Stimulated activated CD4-positive, alpha-beta T cell treated with anti-CD3 and anti-CD28 coated beads, Interleukin-2, amount 100 ng/mL, for 24 hours (primary cell): ENCODE results near the gene FRAS1.

Experiments used
- DNase-seq, 2 donors: peaks; one replicate each; pipeline ENCODE4 v3.0.0-alpha.2; 2020

FRAS1 gene

GRCh38 chr4:78379991-78380729 lies 323.0 kb downstream of the FRAS1 start:
- DNase-seq = no peak

GRCh38 chr4:78386679-78387078 lies 329.6 kb downstream of the FRAS1 start:
- DNase-seq = no peak

GRCh38 chr4:78395642-78396041 lies 338.5 kb downstream of the FRAS1 start:
- no peak for DNase-seq

DNA sequence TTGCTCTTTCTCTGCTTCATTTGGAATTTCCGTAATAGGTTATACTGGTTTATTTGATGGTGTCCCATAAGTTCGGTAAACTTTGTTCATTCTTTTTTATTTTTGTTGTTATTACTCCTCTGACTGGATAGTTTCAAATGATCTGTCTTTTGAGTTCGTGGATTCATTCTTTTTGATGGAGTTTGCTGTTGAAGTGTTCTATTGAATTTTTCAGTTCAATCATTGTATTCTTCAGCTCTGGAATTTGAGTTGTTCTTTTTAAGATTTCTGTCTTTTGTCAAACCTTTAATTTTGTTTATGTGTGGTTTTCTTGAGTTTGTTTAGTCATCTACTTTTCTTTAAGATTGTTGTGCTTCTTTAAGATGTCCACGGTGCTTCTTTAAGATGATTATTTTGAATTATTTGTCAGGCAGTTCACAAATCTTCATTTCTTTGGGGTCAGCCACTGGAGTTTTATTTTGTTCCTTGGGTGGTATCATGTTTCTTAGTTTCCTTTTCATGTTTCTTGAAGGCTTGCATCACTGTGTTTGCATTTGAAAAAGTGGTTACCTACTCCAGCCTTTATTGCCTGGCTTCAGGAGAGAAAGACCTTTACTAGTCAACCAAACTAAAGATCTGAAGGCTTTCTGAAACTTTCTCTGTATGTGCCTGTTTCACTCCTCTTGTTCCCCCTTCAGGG lies 339.6 kb downstream of the FRAS1 start:
- no peak for DNase-seq

DNA sequence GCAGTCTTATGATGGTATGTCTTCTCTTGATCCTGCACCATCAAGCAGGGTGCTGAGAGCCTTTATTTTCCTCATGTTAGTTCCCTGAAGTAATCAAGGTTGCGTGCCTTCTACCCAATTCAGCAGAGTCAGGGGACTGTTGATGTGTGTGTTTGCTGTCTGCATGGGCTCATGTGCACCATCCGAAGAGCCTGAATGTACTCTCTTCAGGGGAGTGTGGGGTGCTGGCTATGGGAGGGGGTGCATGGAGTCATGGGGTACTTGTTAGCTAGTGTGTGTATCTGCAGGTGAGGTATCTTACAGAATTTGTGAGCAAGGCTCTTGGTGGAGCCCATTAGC lies 340.1 kb downstream of the FRAS1 start:
- DNase-seq = no peak

GRCh38 chr4:78409612-78410202 lies 352.6 kb downstream of the FRAS1 start:
- no peak for DNase-seq

DNA sequence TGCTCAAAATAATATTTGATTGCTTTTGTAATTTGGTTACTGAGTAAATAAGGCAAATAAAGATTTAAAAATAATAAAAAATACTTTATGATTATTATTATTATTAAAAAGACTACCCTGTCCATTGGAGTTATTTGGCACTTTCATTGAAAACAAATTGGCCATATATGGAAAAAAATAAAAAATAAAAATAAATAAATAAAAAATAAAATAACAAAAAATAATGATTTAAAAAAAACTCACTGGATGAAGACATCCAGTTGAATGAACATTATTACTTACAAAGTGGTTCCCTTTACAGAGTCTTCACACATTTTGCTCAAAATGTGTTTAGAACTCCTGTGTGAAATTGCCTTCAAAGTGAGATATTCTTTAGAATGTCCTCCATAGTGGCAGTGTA lies 353.1 kb downstream of the FRAS1 start:
- no peak for DNase-seq

DNA sequence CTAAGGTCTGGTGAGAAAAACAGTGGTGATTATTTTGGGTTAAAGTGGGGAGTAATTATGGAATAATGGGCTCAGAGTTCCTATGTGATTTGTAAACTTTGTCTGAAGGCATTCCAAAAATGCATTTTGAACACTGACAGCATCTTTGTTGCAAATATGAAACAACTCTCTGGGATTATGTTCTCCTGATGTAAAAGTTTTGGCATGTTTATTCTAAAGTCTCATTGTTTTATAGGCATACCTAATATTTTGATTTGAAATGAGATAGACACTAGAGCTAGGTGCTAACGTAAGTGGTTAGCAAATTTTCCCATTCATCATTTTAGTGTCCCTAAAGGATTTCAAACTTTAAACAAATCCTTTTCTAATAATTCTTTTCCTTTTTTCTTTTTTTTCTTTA lies 353.6 kb downstream of the FRAS1 start:
- no peak for DNase-seq

DNA sequence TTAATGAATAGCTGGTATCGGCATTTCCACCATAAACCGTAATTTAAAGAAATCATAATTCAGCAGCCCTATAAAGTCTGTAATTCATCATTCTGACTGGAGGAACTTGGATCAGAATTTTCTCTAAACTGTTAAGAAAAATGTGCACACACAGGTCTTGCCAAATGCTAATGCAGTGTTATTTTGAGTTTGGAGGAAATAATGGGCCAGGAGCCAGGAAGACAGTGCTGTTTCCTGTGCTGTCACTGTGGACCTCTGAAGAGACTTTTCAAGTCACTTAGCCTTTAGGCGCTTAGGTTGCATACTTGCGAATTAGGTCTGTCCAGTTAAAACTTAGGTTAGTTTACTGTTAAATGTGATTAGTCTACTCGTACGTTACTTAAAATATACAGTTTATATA lies 357.0 kb downstream of the FRAS1 start:
- no peak for DNase-seq

GRCh38 chr4:78417603-78418002 lies 360.5 kb downstream of the FRAS1 start:
- no peak for DNase-seq

GRCh38 chr4:78418406-78418805 lies 361.3 kb downstream of the FRAS1 start:
- no peak for DNase-seq

- DNase-seq = no peak
Observed at GRCh38 chr4:78423790-78424189, 366.7 kb downstream of the FRAS1 start.

DNA sequence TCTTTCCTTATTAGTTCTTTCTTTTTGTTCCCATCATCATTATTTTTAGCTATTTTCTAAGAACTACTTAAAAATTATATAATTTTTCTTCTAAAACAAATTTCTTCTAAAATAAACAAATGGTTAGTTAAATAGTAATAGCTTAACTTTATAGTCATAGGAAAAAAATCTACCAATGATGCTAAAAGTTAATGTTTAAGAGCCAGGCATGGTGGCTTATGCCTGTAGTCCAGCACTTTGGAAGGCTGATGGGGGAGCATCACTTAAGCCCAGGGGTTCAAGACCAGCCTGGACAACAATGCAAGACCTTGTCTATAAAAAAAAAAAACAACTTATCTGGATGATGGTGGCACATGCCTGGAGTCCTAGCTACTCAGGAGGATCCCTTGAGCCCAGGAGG lies 367.3 kb downstream of the FRAS1 start:
- DNase-seq = no peak

DNA sequence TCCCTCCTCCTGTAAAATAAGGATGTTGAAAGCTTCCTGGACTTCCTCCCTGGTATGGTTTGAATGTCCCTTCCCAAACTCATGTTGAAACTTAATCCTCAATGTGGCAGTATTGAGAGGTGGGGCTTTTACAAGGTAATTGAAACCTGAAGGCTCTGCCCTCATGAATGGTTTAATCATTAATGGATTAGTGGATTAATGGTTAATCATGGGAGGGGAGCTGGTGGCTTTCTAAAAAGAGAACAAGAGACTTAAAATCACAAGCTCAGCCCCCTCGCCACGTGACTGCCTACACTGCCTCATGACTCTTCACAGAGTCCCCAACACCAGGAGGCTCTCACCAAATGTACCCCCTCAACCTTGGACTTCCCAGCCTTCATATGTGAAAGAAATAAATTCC lies 369.8 kb downstream of the FRAS1 start:
- DNase-seq = no peak

DNA sequence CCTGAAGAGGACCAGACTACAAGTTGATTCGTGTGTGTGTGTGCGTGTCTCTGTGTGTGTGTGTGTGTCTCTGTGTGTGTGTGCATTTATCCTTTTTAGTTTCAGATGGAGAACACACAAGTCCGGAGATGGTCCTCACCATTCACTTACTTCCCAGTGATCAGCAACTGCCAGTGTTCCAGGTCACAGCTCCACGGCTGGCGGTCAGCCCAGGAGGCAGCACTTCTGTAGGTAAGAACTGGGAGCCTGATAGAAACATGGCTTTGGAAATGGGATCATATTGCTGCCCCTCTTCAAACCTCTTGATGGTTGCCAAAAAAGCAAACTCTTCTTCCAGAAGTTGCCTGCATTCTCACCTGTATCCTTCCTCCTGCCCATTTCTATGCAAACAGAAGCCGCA lies 371.9 kb downstream of the FRAS1 start:
- no peak for DNase-seq

DNA sequence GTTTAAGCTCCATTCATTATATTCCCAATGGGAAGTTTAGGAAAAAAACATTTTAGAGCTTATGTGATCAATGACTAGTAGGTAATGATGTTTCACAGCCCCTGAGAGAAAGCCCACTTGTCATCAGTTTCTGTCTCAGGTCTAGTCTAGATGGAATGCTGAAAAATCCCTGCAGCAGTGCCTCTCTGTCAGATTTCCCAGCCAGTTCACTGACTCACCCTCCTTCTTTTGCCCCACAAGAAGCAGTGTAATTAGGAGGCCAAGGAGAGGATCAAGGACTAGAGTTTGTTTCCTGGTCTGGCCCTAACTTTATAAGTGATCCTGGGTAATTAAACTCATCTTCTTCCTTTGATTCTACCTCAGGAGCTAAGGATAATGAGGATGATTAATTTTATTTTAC lies 375.8 kb downstream of the FRAS1 start:
- DNase-seq = no peak

- DNase-seq = no peak
Observed at GRCh38 chr4:78437608-78438088, 380.5 kb downstream of the FRAS1 start.

- DNase-seq = no peak
Observed at GRCh38 chr4:78439328-78439727, 382.2 kb downstream of the FRAS1 start.

- no peak for DNase-seq
Observed at GRCh38 chr4:78441756-78442155, 384.6 kb downstream of the FRAS1 start.

GRCh38 chr4:78446619-78447018 lies 389.5 kb downstream of the FRAS1 start:
- DNase-seq = no peak

DNA sequence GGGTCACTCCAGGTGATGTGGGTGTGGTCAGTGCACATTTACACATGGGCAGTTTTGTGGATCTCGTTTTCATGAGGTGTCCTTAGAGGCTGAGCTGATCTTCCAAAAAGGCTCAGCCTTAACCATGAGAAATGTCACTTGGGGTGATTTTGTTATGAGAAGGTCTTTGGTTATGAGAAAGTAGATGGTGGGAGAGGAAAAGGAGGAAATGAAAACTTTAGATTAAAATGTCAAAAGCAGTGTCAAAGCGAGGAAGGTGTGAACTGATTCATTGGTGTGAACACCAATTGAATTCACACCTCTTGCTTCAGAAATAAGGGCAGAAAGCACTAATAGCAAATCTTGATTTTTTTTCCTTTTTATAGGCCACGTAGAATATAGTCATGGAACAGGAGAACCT lies 394.3 kb downstream of the FRAS1 start:
- DNase-seq = no peak

DNA sequence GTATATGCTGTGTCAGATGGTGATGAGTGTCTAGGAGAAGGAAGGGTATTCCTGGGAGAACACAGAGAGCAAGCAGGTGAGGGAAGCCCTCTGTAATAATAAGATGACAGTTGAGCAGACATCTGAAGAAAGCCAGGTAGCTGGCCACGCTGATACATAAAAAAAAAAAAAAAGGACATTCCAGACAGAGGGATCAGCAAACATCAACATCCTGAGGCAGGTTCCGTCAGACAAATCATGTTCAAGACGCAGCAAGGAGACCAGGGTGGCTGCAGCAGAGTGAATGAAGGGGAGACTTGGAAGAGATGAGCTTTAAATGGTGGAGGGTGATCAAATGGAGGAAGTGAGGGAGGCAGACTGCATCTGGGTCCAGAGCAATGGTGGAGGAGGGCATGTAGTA lies 396.9 kb downstream of the FRAS1 start:
- DNase-seq = no peak

DNA sequence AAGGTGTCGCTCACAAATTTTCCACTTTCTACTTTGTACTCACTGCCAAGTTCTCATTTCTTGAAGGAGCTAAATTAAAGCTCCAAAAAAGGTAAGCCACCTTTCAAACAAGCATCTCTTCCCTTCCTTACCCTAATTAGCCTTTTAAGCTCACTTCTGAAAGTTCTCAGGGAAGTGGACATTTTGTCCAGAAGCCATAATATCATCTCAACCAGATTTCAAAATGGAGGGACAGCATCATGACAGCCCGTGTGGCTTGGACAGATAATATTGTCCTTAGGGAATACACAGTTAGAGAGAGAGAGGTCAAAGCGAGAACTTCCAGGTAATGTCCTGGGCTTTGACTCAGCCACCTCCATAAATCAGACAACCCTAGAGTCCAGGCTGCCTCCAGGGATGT lies 400.6 kb downstream of the FRAS1 start:
- DNase-seq = no peak

DNA sequence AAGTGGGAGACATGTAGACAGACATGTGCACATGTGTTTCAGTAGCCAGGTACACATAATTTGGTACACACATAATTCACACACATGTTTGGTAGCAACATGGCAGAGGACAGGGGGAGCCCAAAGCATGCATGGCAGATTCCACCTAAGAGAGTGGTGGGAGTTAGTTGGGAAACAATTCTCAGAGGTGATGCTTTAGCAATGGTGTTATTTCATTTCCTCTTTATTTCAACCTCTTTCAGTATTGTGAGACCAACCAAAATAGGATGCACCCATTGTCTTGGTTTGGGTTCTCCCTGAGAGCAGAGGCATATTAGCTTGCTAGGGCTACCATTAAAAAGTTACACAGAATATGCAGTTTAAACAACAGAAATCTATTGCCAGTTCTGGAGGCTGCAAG lies 402.2 kb downstream of the FRAS1 start:
- no peak for DNase-seq
